Measurements from ENCODE around the gene NEUROG1. TPM values are rescaled to one million over a fixed set of nuclear protein-coding genes. Genes with fewer than 3 reads are reported as not detected.

Gene NEUROG1, protein sequence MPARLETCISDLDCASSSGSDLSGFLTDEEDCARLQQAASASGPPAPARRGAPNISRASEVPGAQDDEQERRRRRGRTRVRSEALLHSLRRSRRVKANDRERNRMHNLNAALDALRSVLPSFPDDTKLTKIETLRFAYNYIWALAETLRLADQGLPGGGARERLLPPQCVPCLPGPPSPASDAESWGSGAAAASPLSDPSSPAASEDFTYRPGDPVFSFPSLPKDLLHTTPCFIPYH
- not detected for total RNA-seq

DNA sequence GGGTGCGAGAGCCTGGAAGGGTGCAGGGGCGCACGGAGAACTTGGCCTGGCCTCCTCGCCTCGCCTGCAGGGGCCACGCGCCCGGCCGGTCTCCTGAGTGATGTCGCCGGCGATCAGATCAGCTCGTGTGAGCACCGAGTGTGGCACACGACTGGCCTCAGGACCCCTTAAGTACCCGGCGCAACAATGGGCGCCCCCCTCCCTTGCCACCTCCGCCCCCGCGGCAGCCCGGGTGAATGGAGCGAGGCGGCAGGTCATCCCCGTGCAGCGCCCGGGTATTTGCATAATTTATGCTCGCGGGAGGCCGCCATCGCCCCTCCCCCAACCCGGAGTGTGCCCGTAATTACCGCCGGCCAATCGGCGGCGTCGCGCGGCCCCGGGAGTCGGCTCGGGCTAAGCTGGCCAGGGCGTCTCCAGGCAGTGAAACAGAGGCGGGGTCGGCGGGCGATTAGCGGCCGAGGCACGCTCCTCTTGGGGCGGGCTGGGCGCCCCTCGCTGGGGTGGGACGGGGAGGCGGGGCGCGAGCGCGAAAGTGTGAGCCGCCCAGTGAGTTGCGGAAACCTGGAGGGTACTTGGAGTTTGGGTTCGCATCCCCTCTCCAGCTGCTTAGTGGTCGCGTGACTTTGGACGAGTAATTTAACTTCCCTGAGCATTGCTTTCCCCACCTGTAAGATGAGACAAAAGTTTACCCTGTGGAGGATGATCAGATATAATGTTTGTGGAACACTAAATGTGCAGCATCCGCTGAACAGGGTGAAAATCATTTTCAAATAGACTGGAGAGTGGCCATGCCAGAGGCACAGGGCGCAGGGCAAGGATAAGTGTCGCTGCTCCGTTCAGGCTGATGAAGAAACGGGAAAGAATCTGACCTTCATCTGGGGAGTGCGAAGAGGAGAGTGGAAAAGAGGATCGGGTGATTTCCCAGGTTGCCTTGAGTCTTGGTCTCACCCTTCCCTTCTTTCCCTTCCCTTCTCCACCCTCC, at the start of gene NEUROG1:
Gene NEUROG1 (minus strand): TSS at position 145 of the 982 bp plus-strand sequence. CDS start 274 bp downstream, outside the sequence.
- WGBS = 4% methylated on average over 46 of the region's 74 CpGs
- Histone ChIP-seq H3K27ac (replicated peaks in 1 of 4) (no peak within 1 kb of the TSS), H3K36me3 (no peaks in the 10 kb centered on the region), H3K4me3 (no peak within 1 kb of the TSS), H3K27me3 (peaks cover 0 to 100% (median 32%) of the 10 kb centered on the region in 4 donors), H3K9me3 (peaks cover 0 to 10% (median 2%) of the 10 kb centered on the region in 4 donors), H3K4me1 (peaks cover 8 to 21% (median 20%) of the 10 kb centered on the region in 4 donors)
- TF ChIP-seq, protein P1, sequence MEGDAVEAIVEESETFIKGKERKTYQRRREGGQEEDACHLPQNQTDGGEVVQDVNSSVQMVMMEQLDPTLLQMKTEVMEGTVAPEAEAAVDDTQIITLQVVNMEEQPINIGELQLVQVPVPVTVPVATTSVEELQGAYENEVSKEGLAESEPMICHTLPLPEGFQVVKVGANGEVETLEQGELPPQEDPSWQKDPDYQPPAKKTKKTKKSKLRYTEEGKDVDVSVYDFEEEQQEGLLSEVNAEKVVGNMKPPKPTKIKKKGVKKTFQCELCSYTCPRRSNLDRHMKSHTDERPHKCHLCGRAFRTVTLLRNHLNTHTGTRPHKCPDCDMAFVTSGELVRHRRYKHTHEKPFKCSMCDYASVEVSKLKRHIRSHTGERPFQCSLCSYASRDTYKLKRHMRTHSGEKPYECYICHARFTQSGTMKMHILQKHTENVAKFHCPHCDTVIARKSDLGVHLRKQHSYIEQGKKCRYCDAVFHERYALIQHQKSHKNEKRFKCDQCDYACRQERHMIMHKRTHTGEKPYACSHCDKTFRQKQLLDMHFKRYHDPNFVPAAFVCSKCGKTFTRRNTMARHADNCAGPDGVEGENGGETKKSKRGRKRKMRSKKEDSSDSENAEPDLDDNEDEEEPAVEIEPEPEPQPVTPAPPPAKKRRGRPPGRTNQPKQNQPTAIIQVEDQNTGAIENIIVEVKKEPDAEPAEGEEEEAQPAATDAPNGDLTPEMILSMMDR (IDR thresholded peaks at IDR 0.05) = no peak
- TF ChIP-seq POLR2A (IDR thresholded peaks at IDR 0.05; ENCODE audit: low read depth) (no peak), POLR2AphosphoS5 (IDR thresholded peaks at IDR 0.05) (no peak), EP300 (IDR thresholded peaks at IDR 0.05) (no peak)
- DNase-seq (ENCODE audit: extremely low spot score) = no peak
- intact Hi-C loops (cut with DNase I) = no loop called here

DNA sequence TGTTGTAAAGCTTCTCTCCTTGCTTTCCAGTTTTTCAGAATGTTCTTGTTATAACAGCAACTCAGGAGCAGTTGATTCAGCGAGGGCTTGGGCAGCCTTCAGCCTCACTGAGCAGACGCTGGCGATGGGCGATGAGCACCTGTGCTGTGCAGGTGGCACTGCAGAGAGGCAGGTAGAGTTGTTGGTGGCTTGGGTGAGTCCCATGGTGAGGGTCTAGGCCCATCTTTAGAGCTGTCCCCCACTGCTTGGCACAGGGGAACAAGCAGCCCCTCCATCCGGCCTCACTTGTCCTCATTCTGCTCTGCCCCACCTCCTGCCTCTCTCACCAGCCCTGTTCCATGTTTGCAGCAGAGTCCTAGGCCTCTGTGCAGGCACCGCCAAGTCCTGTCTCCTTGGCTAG, 49.2 kb upstream of the NEUROG1 start:
- H3K27me3 ChIP-seq = peaks cover 0 to 48% (median 1%) of the 10 kb centered on the region in 4 donors
- H3K36me3 ChIP-seq = no peaks in the 10 kb centered on the region
- TF ChIP-seq POLR2AphosphoS5 (IDR thresholded peaks at IDR 0.05) = no peak
- TF ChIP-seq POLR2A (IDR thresholded peaks at IDR 0.05; ENCODE audit: low read depth) = no peak
- no peak for TF ChIP-seq EP300 (IDR thresholded peaks at IDR 0.05)
- TF ChIP-seq, protein P1 (IDR thresholded peaks at IDR 0.05) = no peak
- H3K4me3 ChIP-seq = no peak overlapping the region
- DNase-seq (ENCODE audit: extremely low spot score) = no peak
- intact Hi-C loops (cut with DNase I) = no loop called here
- 98% methylated on average over 6 of the region's 6 CpGs for WGBS
- no peak overlapping the region for H3K27ac ChIP-seq (replicated peaks in 1 of 4)
- no peaks in the 10 kb centered on the region for H3K4me1 ChIP-seq
- H3K9me3 ChIP-seq = no peaks in the 10 kb centered on the region

DNA sequence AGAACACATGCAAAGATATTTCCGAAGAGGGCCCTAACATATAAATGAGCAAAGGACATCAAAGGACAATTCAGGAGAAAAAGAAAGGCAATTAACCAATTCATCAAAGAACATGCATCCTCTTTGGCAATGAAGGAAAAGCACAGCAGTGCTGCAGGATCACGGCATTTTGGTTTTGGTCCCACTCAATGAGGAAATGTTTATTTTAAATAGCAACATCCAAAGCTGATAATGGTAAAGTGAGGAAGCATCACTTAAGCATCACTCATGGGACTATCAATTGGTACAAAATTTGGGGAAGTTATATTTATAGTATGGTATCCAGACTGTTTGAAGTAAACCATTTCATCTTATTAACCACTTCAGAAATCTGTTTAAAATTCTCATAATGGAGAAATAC, 48.5 kb upstream of the NEUROG1 start:
- intact Hi-C loops (cut with DNase I) = no loop called here
- Histone ChIP-seq H3K4me3 (no peak overlapping the region), H3K36me3 (no peaks in the 10 kb centered on the region), H3K4me1 (peaks cover 0 to under 1% (median 0%) of the 10 kb centered on the region in 4 donors), H3K27ac (replicated peaks in 1 of 4) (no peak overlapping the region), H3K9me3 (no peaks in the 10 kb centered on the region), H3K27me3 (peaks cover 0 to 54% (median 1%) of the 10 kb centered on the region in 4 donors)
- no peak for TF ChIP-seq EP300 (IDR thresholded peaks at IDR 0.05)
- TF ChIP-seq, protein P1 (IDR thresholded peaks at IDR 0.05) = no peak
- 67% methylated on average over 2 of the region's 2 CpGs for WGBS
- DNase-seq (ENCODE audit: extremely low spot score) = no peak

DNA sequence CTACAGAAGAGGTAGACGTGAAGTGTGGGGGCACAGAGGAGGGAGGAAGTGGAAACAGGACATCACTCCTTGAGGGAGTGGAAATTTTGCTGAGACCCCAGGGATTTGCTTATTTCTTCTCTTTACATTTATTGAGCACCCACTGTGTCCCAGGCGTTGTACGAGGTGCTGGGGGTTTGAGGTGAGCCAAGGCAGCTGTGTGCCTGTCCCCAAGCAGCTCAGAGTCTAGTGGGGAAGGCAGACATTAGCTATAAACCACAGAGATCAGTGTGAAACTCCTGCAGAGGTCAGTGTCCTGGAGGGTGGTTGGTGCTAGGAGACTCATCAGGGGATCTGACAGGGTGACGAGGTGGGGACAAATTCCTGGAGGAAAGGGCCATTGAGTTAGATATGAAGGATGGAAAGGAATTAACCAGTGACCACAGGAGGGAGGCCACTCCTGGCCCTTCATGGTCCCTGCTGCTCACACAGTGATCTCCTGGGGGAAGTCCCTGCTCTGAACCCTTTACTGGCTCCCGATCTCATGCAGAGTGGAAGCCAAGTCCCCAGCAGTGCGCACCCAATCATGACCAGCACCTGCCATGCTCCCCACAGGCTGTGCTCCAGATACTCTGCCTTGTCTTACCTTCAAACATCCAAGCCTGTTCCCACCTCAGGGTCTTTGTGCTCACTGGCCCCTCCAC, 46.5 kb upstream of the NEUROG1 start:
- no peaks in the 10 kb centered on the region for H3K9me3 ChIP-seq
- peaks cover 0 to 13% (median 10%) of the 10 kb centered on the region in 4 donors for H3K4me1 ChIP-seq
- intact Hi-C loops (cut with DNase I) = no loop called here
- no peaks in the 10 kb centered on the region for H3K36me3 ChIP-seq
- no peak overlapping the region for H3K27ac ChIP-seq (replicated peaks in 1 of 4)
- TF ChIP-seq POLR2A (IDR thresholded peaks at IDR 0.05; ENCODE audit: low read depth) = no peak
- TF ChIP-seq EP300 (IDR thresholded peaks at IDR 0.05) = no peak
- no peak for TF ChIP-seq POLR2AphosphoS5 (IDR thresholded peaks at IDR 0.05)
- TF ChIP-seq, protein P1 (IDR thresholded peaks at IDR 0.05) = no peak
- H3K27me3 ChIP-seq = peaks cover 0 to 75% (median 5%) of the 10 kb centered on the region in 4 donors
- H3K4me3 ChIP-seq = no peak overlapping the region
- 70% methylated on average over 6 of the region's 6 CpGs for WGBS
- DNase-seq (ENCODE audit: extremely low spot score) = no peak
